SK-N-SH (cell line): ENCODE results near the gene ADGRL3. TPM values are rescaled to one million over a fixed set of nuclear protein-coding genes. Genes with fewer than 3 reads are reported as not detected.

Source experiments
- CTCF ChIA-PET: fragments of 300-600, 350-600 bp; formaldehyde crosslinking; extraction: SDS; loops from one replicate; lab custom pipeline; 2021; lab: Yijun Ruan, JAX
- POLR2A ChIA-PET: fragments of 350-600 bp; sonication (Branson Sonifier 250); formaldehyde crosslinking; extraction: SDS; loops from one replicate; lab custom pipeline; 2020; ENCODE audit warnings: antibody characterized with exemption, inconsistent platforms; lab: Yijun Ruan, JAX
- DNase-seq: peaks from one replicate; pipeline ENCODE4 v3.0.0; 2012
- H2AFZ ChIP-seq: fragments of 200-600 bp; sonication (generic); 2 replicates; pipeline ENCODE4 v1.8.1; 2016; ENCODE audit warnings: antibody characterized with exemption, mild to moderate bottlenecking, low read depth
- H3F3A ChIP-seq: fragments of 200-600 bp; sonication (generic); replicated peaks from 2 replicates; pipeline ENCODE3; 2016; ENCODE audit warnings: antibody characterized with exemption, mild to moderate bottlenecking; ENCODE audit not compliant: insufficient read depth
- H3K27ac ChIP-seq, 2 experiments: fragments of 200-500 bp in 1 of 2; fragments of 200-600 bp in 1 of 2; sonication (Bioruptor generic) in 1 of 2; sonication (generic), shearing (Covaris generic) in 1 of 2; 2 replicates each; pipeline versions ENCODE4 v1.5.1 to v1.6.1; 2014 to 2016; ENCODE audit warnings: low read depth in 2 of 2, inconsistent platforms in 1 of 2, low read length in 1 of 2, mild to moderate bottlenecking in 1 of 2, mixed read lengths in 1 of 2
- H3K27me3 ChIP-seq: fragments of 200-600 bp; sonication (generic), shearing (Covaris generic); 2 replicates; pipeline ENCODE4 v1.6.1; 2016; ENCODE audit warnings: mixed run types; ENCODE audit not compliant: insufficient read depth
- H3K36me3 ChIP-seq, 2 experiments: fragments of 200-500 bp in 1 of 2; fragments of 200-600 bp in 1 of 2; sonication (Bioruptor generic) in 1 of 2; sonication (generic) in 1 of 2; replicated peaks in 1 of 2; 2 replicates each; pipeline versions ENCODE3 to v1.5.1; 2014 to 2016; ENCODE audit warnings: low read length in 1 of 2, mild to moderate bottlenecking in 1 of 2; ENCODE audit not compliant: insufficient read depth in 2 of 2, control insufficient read depth in 1 of 2
- H3K4me1 ChIP-seq, 2 experiments: fragments of 200-500 bp in 1 of 2; fragments of 200-600 bp in 1 of 2; sonication (Bioruptor generic) in 1 of 2; sonication (generic), shearing (Covaris generic) in 1 of 2; 2 replicates each; pipeline versions ENCODE4 v1.5.1 to v1.6.1; 2014 to 2016; ENCODE audit warnings: low read depth in 1 of 2, low read length in 1 of 2, mixed run types in 1 of 2; ENCODE audit not compliant: insufficient read depth in 2 of 2, control insufficient read depth in 1 of 2
- H3K4me2 ChIP-seq: fragments of 200-600 bp; sonication (generic), shearing (Covaris generic); 2 replicates; pipeline ENCODE4 v1.6.1; 2017; ENCODE audit warnings: mixed run types
- H3K4me3 ChIP-seq, 2 experiments: fragments of 200-500 bp in 1 of 2; fragments of 200-600 bp in 1 of 2; sonication (Bioruptor generic) in 1 of 2; sonication (generic), shearing (Covaris generic) in 1 of 2; 2 replicates each; pipeline versions ENCODE4 v1.5.1 to v1.8.1; 2014 to 2016; ENCODE audit warnings: low read depth in 2 of 2, inconsistent platforms in 1 of 2, low read length in 1 of 2, mild to moderate bottlenecking in 1 of 2, mixed read lengths in 1 of 2, moderate library complexity in 1 of 2
- H3K79me2 ChIP-seq: fragments of 200-600 bp; sonication (generic); 2 replicates; pipeline ENCODE4 v1.8.1; 2017; ENCODE audit warnings: mild to moderate bottlenecking; ENCODE audit not compliant: insufficient read depth
- H3K9ac ChIP-seq: fragments of 200-600 bp; sonication (generic); 2 replicates; pipeline ENCODE4 v1.6.1; 2017; ENCODE audit warnings: mixed run types
- H3K9me2 ChIP-seq: fragments of 200-600 bp; sonication (generic); 2 replicates; pipeline ENCODE4 v1.6.1; 2017; ENCODE audit warnings: mixed run types
- H3K9me3 ChIP-seq: fragments of 200-600 bp; sonication (generic); 2 replicates; pipeline ENCODE4 v1.6.1; 2017; ENCODE audit warnings: mixed run types, mild to moderate bottlenecking, moderate library complexity
- H4K20me1 ChIP-seq: fragments of 200-600 bp; sonication (generic); 2 replicates; pipeline ENCODE4 v1.6.1; 2017; ENCODE audit warnings: mild to moderate bottlenecking, mixed run types; ENCODE audit not compliant: insufficient read depth
- ELF1 ChIP-seq: IDR thresholded peaks from 2 replicates; pipeline ENCODE4 v1.4.0; 2012
- EP300 ChIP-seq, 2 experiments: IDR thresholded peaks; 2 replicates each; pipeline versions ENCODE4 v1.4.0 to v1.6.1; 2012; ENCODE audit warnings: borderline replicate concordance in 1 of 2, low read depth in 1 of 2, low read length in 1 of 2
- EZH2phosphoT487 ChIP-seq: fragments of 200-600 bp; sonication (generic); IDR thresholded peaks from 2 replicates; pipeline ENCODE4 v1.6.1; 2017; ENCODE audit warnings: low read depth, mixed run types, mild to moderate bottlenecking, antibody characterized with exemption, moderate library complexity, borderline replicate concordance
- FOXJ3 ChIP-seq: sonication (generic); formaldehyde crosslinking; IDR thresholded peaks from 2 replicates; pipeline ENCODE4 v1.5.1; 2020; ENCODE audit warnings: mild to moderate bottlenecking, missing genetic modification reagents
- FOXM1 ChIP-seq: IDR thresholded peaks from 2 replicates; pipeline ENCODE4 v1.4.0; 2012; ENCODE audit warnings: low read depth, mild to moderate bottlenecking
- GABPA ChIP-seq: IDR thresholded peaks from 2 replicates; pipeline ENCODE4 v1.4.0; 2012; ENCODE audit warnings: low read depth, mild to moderate bottlenecking
- GATA2 ChIP-seq: sonication (generic); formaldehyde crosslinking; IDR thresholded peaks from 2 replicates; pipeline ENCODE4 v1.5.0; 2020; ENCODE audit warnings: mild to moderate bottlenecking, missing genetic modification reagents
- IRF3 ChIP-seq: fragments of 150-350 bp; IDR thresholded peaks from 2 replicates; pipeline ENCODE4 v1.6.1; 2016; ENCODE audit warnings: mild to moderate bottlenecking, low read depth, low read length
- JUND ChIP-seq: IDR thresholded peaks from 2 replicates; pipeline ENCODE4 v1.4.0; 2012
- MXI1 ChIP-seq: IDR thresholded peaks from 2 replicates; pipeline ENCODE4 v1.6.1; 2012; ENCODE audit warnings: mild to moderate bottlenecking, low read depth, low read length, improper control_type of control experiment
- NRF1 ChIP-seq: IDR thresholded peaks from 2 replicates; pipeline ENCODE4 v1.6.1; 2012; ENCODE audit warnings: low read depth, mild to moderate bottlenecking, low read length
- RAD21 ChIP-seq: IDR thresholded peaks from 2 replicates; pipeline ENCODE4 v1.6.1; 2012; ENCODE audit warnings: mild to moderate bottlenecking, low read length
- RCOR1 ChIP-seq: fragments of 150-350 bp; IDR thresholded peaks from 2 replicates; pipeline ENCODE4 v1.6.1; 2017; ENCODE audit warnings: antibody characterized with exemption, low read length
- RFX5 ChIP-seq: IDR thresholded peaks from 2 replicates; pipeline ENCODE4 v1.6.1; 2012; ENCODE audit warnings: mild to moderate bottlenecking, improper control_type of control experiment, low read length
- RXRA ChIP-seq: IDR thresholded peaks from 2 replicates; pipeline ENCODE4 v1.4.0; 2012; ENCODE audit warnings: low read depth, mild to moderate bottlenecking, borderline replicate concordance
- SMC3 ChIP-seq: IDR thresholded peaks from 2 replicates; pipeline ENCODE4 v1.6.1; 2012; ENCODE audit warnings: low read depth, low read length, improper control_type of control experiment
- ZBTB33 ChIP-seq: IDR thresholded peaks from 2 replicates; pipeline ENCODE4 v1.4.0; 2012; ENCODE audit warnings: low read depth, borderline replicate concordance
- WGBS: methylation state at CpG from one replicate; pipeline ENCODE4 v1.1.6; 2017; ENCODE audit warnings: low lambda C conversion rate; 5-methylcytosine and 5-hydroxymethylcytosine counted together
- polyA plus RNA-seq, 3 experiments: library from polyadenylated mRNA; depleted of rRNA; stranded (reverse); fragments of >200 nt; gene quantifications; 2 replicates each; pipeline ENCODE4 v1.2.3, GENCODE V29; 2012
- TF ChIP-seq, protein P1 (sequence below): fragments of 150-350 bp; IDR thresholded peaks from 2 replicates; pipeline ENCODE4 v1.6.1; 2017; ENCODE audit warnings: antibody characterized with exemption, low read length, low read depth, borderline replicate concordance
- TF ChIP-seq, protein P2 (sequence below): IDR thresholded peaks from 2 replicates; pipeline ENCODE4 v1.4.0; 2012; ENCODE audit warnings: low read depth

The ADGRL3 gene
- polyA plus RNA-seq, 1 of the 3 experiments (the other 2 are of a cell fraction) = 0.03 TPM

DNA sequence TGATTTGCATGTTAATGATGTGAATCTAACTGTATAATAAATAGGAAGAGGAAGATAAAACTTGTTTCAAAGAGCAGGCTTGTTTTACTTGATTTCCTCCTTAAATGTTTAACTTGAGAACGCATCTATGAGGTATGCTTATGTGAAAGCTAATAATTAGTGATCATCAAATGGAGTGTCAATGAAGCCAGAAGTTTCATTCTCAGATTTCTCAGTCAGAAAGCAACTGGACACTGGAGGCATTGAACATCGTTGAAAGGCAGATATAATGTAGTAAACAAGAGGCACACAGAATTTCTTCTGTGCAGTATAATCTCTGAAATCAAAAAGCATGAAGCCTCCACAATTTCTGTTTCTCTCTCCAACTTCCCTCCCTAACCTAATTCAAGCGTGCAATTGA, 672.9 kb downstream of the ADGRL3 start:
- no peaks in the 10 kb centered on the region for H3K9me2 ChIP-seq
- H3K9me3 ChIP-seq = no peaks in the 10 kb centered on the region
- WGBS = 36% methylated on average over 3 of the region's 3 CpGs
- no peak for TF ChIP-seq JUND
- TF ChIP-seq FOXJ3 = no peak
- no peak for TF ChIP-seq RXRA
- no peak for TF ChIP-seq FOXM1
- no peak for TF ChIP-seq MXI1
- TF ChIP-seq SMC3 = no peak
- TF ChIP-seq, protein P1, sequence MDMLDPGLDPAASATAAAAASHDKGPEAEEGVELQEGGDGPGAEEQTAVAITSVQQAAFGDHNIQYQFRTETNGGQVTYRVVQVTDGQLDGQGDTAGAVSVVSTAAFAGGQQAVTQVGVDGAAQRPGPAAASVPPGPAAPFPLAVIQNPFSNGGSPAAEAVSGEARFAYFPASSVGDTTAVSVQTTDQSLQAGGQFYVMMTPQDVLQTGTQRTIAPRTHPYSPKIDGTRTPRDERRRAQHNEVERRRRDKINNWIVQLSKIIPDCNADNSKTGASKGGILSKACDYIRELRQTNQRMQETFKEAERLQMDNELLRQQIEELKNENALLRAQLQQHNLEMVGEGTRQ = no peak
- TF ChIP-seq EP300 (IDR thresholded peaks at IDR 0.05; ENCODE audit: borderline replicate concordance in 1 of 2, low read depth in 1 of 2, low read length in 1 of 2) = no peak
- H3K36me3 ChIP-seq = no peaks in the 10 kb centered on the region
- H3K27ac ChIP-seq = no peak overlapping the region
- no peaks in the 10 kb centered on the region for H3K79me2 ChIP-seq
- no peaks in the 10 kb centered on the region for H3K27me3 ChIP-seq
- H3K9ac ChIP-seq = no peak overlapping the region
- ChIA-PET CTCF (no interaction called here), POLR2A (no interaction called here)
- no peaks in the 10 kb centered on the region for H3K4me1 ChIP-seq
- H4K20me1 ChIP-seq = no peaks in the 10 kb centered on the region
- DNase-seq = no peak
- no peak overlapping the region for H3K4me2 ChIP-seq
- no peaks in the 10 kb centered on the region for H3F3A ChIP-seq
- H2AFZ ChIP-seq = no peak overlapping the region
- no peak overlapping the region for H3K4me3 ChIP-seq

DNA sequence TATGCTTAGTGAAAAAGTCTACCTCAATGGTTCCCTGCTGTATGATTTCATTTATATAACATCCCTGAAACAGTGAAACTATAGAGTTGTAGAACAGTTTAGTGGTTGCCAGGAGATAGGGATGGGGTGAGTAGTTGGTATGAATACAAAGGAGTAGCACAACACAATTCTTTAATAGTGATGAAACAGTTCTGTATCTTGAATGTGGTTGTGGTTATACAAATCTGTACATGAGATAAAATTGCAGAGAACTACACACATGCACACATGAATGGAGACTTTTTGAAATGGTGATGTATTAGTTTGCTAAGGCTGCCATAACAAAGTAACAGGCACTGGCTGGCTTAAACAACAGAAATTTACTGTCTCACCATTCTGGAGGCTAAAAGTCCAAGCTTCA, 677.1 kb downstream of the ADGRL3 start:
- Histone ChIP-seq H3K4me1 (no peaks in the 10 kb centered on the region), H3K9ac (no peak overlapping the region), H3K9me2 (no peaks in the 10 kb centered on the region), H4K20me1 (no peaks in the 10 kb centered on the region), H3K36me3 (no peaks in the 10 kb centered on the region), H3K4me2 (no peak overlapping the region), H3K79me2 (no peaks in the 10 kb centered on the region), H2AFZ (no peak overlapping the region), H3F3A (no peaks in the 10 kb centered on the region), H3K4me3 (no peak overlapping the region), H3K9me3 (no peaks in the 10 kb centered on the region), H3K27ac (no peak overlapping the region), H3K27me3 (no peaks in the 10 kb centered on the region)
- POLR2A ChIA-PET = no interaction called here
- CTCF ChIA-PET = no interaction called here
- no peak for DNase-seq
- no peak for TF ChIP-seq EZH2phosphoT487
- no peak for TF ChIP-seq GATA2
- no peak for TF ChIP-seq ZBTB33
- no peak for TF ChIP-seq GABPA
- no peak for TF ChIP-seq IRF3
- no peak for TF ChIP-seq NRF1
- TF ChIP-seq RAD21 = no peak
- TF ChIP-seq RCOR1 = no peak
- no peak for TF ChIP-seq RFX5
- TF ChIP-seq, protein P2, sequence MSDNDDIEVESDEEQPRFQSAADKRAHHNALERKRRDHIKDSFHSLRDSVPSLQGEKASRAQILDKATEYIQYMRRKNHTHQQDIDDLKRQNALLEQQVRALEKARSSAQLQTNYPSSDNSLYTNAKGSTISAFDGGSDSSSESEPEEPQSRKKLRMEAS = no peak
- TF ChIP-seq ELF1 = no peak
- no peak for TF ChIP-seq JUND
